HG03520 (cell line): ENCODE data around the gene RNF150.

ENCODE experiments used
- ATAC-seq: cut with Tn5 transposase; IDR thresholded peaks from one replicate; pipeline ENCODE4 v1.9.1; 2021; ENCODE audit warnings: mild to moderate bottlenecking, moderate library complexity; ENCODE audit not compliant: unreplicated experiment

The RNF150 gene

DNA sequence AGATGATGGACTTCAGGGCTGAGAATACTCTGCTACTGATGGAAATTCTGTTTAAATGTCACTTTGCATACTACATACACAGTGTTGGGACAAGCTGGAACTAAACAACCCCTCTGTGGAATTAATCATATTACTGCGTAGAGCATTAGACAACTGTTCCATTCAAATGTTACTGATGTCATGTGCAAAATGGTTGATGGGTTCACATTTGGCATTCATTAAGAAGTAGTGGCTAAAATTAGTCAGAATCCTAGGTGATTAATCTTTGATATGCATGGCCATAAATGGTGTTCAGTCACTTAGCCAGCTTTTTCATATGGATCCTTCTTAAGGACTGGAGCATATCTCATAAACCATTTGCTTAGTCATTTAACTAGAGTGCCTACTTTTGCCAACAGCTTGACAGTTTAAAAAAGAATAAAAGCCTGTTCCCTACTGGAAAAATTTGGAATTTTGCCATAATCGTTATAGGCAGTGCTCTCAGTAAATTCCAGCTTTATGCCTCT lies 105.2 kb downstream of the RNF150 start:
- ATAC-seq: no peak

DNA sequence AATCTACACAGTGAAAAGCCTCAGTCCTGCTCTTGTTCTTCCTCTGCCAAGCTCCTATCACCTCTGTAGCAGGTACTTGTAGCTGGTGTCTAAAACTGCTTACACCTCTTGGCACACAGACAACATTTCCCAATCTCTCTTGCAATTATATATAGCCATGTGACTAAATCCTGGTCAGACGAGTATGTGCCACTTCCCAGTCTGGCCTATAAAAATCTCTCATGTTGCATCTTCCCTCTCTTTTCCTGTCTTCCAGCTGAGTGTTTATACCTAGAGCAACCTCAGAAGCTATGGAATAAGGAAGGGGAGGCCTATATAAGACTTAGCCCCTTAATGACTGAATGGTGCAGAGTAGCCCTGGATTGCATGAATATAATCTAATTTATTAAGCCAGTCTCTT lies 105.8 kb downstream of the RNF150 start:
- ATAC-seq: no peak

DNA sequence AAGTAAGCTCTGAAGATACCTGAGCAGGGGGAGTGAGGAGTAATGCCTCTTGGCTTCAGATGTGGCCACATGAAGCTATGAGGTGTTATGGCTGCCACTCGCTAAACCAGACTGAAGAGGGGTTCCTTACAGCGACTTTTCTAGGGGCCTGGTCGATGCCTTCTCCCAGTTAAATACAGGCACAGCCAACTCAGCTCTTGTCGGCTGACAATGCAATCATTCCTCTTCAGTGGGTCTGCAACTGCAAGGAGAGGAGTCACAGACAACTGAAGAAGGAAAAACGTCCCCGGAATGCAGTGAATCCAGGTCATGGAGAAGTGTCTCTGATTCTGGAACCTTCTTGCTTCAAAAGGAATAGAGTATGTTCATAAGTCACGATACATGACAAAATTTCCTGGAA lies 106.4 kb downstream of the RNF150 start:
- ATAC-seq: no peak

DNA sequence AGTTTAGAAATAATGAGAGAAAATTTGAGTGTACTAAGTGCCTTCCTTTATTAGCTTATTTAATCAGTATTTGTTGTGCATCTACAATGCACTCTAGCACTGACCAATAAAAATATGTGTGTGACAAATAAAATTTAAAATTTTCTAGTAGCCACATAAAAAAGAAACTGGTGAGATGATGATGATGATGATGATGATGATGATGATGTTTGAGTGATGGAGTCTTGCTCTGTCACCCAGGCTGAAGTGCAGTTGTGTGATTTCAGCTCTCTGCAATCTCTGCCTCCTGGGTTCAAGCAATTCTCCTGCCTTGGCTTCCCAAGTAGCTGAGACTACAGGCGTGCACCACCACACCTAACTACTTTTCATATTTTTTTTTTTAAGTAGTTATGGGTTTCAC lies 110.2 kb downstream of the RNF150 start:
- no peak for ATAC-seq

DNA sequence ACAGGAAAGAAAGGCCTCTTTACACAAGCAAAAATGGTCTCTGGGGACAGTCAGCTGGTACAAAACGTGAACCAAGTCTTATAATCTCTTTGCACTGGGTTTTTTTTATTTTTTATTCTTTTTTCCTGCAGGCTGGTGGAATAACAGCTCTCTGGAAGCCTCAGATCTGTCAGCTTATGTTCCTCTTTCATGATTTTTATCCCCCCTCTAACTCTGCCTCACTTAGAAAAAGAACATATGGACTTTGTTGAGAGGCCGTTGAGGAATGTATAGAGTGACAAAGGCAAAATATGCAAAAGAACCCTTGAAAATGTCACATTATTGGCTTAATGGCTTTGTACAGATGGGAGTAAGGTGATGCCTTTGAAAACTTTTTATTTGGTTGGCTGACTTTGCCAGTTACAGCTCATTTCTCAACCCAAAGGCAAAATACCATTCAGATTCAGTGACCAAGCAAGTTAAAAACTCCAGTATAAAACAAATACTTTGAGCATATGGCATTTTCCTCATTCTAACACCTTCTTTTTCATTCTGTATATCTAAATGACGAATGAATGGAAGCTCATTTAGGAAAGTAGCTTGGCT lies 111.1 kb downstream of the RNF150 start:
- ATAC-seq: no peak

DNA sequence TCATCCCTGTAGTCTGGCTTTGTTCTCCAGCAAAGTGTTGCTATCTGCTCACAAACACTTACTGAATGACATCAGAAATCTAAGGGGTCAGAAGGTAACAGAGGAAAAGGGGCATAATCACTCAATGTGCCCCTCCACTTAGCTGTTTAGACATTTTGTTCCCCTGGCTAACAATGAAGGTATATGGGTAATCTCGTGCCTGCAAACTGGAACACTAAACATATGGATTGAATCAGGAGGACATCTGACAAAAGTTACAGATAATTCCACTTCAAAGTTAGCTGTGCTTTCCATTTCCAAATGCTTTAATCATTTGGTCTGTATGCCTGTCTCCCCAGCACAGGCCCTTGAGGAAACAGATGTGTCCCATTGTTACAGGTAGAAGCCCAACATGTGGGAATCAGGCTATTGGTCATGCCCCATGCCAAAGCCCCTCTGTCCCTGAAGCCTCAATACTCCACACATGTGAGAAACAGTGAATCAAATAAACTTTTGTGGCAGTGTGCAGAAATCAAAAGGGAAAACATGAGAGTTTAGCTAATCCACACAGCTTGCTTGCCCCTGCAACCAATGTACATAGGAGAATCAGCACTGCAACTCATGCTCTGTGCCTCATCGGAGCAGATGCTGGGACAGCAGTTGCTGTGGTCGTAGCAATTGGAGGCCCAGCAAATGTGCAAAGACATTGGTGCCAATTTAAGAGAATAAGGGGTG lies 111.7 kb downstream of the RNF150 start:
- no peak for ATAC-seq

DNA sequence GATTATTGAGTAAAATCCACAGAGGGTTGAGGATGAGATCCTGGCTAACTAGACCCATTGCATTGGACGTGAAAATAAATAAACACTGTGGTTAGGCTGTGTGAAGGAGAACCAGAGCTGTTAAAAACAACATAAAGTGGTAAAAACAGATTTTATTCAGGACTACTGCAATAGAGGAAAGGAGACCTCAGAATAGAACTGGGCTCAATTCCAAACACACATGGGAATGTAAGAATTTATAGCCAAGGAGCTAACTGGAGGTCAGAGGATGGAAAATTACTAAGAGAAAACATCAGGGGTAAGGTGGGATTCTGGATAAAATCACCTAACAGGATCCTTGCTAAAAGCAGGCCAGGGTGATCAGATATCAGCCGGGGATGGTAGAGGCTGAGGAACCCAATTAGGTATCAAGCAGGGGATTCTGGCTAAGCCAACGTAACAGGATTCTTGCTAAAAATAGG lies 112.4 kb downstream of the RNF150 start:
- ATAC-seq: no peak

DNA sequence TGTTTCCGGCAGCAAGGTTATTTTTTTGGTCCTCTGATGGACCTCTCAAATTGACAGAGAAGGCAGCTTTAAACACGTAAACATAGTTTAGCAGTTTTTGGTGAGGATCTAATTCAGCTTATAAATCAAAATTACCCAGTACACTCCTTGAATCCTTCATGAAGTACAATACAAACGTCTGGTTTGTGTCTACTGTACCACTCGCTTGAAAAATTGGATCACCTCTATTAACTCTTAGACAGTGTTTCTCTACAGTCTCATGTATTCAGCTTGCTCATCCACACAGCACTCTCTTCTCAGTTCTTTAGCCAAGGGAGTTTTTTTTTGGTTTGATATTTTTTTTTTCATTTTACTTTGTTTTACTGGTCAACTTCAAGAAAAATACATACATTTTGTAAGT lies 113.5 kb downstream of the RNF150 start:
- no peak for ATAC-seq

DNA sequence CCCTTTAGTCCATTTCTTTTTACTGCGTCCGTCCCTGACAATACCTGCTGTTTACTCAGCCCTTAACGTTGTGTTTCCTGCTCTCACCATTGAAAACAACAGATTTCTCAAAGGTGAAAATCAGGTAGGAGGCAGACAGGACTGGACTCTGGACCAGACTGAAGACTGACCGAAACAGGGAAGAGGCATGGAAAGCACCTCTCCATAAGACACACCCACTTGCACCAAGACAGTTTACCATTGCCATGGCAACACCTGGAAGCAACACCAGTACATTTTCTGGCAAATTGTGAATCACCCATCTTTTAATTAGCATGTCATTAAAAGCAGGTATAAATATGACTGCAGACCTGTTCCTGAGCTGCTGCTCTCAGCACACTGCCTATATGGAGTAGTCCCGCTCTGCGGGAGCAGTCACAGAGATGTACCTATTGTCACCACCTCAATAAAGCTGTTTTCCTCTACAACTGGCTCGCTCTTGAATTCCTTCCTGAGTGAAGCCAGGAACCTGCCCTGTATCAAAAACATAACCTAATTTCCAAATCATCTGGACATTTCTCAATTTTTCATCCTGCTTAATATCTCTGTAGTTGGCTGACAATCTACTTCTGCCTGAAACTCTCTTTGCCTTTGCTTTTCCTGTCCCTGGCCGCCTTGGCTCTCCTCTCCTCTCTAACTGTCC lies 117.0 kb downstream of the RNF150 start:
- no peak for ATAC-seq

DNA sequence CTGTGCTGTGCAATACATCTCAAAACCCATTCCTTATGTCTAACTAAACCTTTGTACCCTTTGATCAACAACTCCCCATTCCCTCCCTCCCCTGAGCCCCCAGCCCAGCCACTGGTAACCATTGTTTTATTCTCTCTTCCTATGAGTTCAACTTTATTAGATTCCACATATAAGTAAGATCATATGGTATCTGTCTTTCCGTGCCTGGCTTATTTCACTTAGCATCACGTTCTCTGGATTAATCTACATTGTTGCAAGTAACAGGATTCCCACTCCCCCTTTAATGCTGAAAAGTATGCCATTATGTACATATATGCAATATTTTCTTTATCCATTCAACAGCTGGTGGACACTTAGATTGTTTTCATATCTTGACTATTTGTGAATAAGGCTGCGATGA lies 119.4 kb downstream of the RNF150 start:
- ATAC-seq: no peak

DNA sequence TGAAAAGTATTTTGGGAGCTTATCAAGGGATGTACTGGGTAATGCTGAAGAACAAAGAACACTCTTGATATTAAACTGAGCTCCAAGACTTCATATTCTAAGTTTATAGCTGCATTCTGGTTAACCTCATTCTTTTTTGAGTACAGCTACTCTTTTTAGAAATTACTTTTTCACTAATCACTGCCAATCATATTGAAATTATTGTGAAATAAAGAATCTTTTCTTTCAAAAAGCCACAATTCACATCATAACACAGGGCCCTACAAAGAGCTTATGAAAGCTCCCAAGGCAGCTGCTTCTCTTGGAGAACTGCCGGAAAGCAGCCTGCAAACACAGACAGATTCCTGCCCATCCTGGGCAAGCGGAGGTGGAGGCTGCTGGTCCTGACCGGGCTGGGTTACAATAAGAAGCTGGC lies 121.4 kb downstream of the RNF150 start:
- no peak for ATAC-seq

DNA sequence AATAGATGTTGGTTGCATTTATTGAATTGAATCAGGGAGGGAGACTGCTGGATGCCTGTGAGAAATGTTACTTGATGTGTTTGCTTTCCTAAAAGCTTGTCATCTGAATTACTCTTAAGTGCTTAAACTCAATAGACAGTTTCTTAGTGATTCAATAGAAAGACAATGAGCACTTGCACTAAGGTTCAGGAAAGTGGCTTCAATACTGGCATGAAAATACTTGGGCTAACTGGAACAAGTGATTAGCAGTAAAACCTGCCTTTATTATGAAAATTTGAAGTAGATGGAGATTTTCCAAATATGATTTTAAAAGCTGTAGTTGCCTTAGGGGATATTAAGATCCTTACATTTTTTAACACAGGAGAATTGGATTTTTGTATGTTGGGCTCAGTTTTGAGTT lies 123.3 kb downstream of the RNF150 start:
- no peak for ATAC-seq

DNA sequence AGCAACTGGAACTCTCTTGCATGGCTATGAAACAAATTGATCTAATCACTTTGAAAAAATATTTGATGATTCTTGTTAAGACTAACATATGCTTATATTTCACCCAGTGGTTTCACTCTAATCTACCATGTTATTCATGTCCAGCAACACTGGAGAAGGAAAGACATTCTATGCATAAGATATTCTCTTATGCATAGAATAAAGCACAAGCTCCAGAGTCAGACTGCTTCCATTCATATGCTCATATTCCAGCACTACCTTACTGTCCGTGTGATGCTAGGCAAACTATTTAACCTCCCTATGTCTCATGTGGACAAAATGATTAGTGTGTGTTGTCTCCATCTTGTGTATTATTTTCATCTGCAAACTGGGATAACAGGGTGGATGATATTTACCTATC lies 124.1 kb downstream of the RNF150 start:
- no peak for ATAC-seq

DNA sequence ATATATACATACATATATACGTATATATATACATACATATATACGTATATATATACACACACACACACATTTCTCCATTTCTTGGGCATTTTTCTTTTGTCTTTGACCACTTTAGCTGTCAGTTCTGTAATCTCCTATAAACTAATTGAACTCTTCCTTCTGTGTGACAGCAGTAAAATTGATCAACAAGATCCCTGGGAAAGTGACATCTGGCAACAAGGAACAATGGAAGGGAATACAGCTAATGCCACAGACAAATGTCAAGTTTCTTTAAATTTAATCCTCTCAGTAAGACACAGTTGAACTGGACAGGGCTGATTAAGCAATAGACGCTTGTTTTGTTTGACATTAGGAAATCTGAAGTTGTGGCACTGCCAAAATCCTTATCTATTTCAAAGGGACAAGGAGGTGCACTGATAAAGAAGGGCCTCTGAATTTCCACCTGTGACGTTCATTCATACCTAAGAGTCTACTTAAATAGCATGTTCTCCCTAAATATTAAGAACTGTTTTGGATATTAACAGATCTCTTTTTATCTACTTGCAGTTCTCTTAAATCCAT lies 126.9 kb downstream of the RNF150 start:
- ATAC-seq: no peak

DNA sequence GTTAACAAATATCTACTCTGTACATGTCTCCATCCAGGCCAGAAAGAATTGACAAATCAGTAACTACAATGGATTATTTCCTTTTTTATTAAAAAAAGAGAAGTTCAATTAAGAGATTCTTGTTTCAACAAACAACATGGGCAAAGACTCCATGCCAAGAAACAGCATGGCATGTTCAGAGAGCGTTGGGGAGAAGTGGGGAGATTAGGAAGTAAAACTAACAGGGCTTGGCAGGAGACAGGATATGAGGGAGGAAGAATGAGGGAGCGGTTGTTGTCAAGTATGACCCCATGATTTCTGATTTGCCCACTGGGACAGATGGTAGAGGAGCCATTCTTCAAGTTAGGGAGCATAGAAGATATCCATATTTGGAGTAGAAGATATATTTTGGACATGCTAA lies 128.4 kb downstream of the RNF150 start:
- ATAC-seq: no peak

DNA sequence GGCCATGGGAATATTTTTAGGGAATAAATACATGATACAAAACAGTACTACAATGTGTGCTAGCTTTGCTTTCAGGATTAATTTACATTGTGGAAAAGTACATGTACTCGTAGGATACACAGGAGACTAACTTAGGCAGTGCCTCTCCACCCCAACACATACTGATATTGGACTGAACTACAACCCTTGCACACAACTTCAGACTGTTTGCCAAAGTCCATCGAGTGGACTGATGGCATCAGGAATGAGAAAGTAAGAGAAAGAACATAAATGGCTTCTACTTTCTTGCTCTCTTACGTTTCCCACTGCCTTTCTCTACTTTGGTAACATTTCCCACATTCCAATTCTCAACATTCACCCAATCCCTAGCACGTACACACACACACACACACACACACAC lies 130.1 kb downstream of the RNF150 start:
- ATAC-seq: no peak

DNA sequence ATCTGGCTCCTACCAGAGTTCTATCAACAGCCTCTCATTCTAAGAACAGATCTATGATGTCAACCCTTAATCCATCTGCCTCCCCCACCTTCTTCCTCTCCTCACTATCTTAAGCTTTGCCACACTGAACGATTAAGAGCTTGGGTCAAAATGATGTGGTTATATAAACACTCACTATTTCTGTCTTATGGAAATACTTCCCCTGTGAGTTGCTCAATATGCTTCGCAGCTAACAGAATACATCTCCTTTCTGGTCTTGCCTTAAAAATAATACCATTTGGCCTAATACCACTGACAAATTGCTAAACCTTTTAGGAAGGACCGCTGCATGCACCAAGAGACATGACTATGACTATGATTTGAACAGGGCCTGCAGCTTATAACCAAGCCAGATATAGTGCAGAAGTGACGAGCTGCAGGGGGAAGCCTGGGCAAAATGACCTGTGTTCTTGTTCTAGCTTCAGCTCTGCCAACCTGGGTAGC lies 130.9 kb downstream of the RNF150 start:
- ATAC-seq: no peak

DNA sequence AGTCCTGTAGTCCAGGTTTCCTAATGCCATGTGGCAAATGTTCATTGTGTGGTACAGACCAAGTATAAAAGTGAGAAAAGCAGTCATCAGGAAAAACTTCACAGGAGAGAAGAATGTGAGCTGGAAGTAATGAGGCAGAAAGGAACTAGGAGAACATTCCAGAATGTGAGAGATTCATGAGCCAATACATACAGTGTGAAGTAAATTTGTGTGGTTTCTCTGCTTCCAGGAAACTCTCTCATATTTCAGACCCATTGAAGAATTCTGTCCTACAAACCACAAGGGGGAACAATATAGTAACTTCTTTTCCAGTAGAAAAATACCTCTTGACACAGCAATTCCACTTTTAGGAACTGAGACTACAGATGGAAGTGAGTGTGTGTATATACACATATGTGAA lies 136.5 kb downstream of the RNF150 start:
- no peak for ATAC-seq

DNA sequence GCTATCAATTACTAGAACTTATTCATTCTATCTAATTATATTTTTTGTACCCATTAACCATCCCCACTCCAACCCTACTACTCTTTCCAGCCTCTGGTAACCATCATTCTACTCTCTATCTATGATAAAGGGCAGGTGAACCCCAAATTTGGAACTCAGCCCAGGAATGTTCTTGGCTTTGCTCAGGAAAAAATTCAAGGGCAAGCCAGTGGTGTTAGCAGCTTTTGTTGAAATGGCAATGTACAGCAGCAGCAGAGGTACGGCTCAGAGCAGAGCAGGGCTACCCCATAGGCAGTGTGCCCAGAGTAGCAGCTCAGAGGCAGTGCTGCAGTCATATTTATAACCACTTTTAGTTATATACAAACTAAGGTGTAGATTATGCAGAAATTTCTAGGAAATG lies 138.2 kb downstream of the RNF150 start:
- ATAC-seq: no peak

DNA sequence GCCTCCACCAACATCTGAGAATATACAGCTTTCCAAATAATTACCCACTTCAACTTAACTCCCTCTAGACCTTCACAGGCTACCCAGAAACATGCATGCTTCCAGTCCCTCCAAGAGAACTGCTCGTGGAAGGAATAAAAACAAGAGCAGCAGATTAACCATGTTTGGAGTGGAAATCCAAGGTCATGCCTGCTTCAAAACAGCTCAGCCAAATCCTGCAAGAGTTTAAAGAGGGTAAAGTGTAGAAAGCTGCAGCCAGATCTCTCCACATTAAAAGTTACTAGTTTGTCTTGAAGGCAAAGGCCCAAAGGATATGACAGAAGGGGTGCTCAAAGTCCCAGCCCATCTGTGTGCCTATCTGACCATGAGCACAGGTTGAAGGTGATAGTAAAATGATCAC lies 139.3 kb downstream of the RNF150 start:
- no peak for ATAC-seq

DNA sequence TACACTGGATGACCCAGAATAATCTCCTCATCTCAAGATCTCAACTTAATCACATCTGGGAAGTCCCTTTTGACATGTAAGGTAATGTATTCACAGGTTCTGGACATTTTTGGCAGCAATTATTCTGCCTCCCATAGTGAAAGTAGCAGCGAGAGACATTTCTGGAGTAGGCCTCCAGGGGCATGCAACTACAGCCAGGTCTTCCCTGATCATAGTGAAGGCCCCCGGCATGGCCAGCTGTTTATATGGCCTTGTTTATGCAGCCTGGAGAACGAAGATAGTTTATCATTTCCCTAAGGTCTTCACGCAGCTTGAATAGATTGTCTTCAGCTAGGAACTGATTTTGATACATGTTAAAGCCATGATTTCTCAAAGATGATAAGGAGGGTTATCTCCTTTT lies 139.9 kb downstream of the RNF150 start:
- ATAC-seq: no peak

DNA sequence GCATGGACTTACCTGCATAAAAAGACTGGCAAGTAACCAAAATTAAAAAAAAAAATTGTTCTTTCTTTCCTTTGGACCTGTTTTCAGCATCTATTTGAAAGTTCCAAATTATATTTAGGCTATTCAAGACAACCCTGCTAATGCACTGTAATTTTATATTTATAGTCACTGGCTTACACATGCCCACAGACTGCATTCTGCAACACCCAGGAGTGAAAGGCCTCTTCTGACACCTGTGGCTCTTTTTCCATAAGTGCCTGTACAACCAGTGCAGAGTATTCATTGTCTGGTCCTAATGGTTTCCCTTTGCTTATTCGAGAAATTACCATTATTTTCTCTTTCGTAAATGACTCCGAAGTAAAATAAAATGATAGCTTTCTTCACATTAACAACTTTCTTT lies 143.3 kb downstream of the RNF150 start:
- ATAC-seq: no peak
